Loucy (cell line): Measurements from ENCODE around the gene CCDC134.

Source experiments
- CTCF ChIP-seq: fragments of 200-600 bp; sonication (generic); conservative IDR thresholded peaks from 2 replicates; pipeline ENCODE4 v1.5.1; 2014; ENCODE audit warnings: mild to moderate bottlenecking, antibody characterized with exemption, low read length
- EZH2phosphoT487 ChIP-seq: fragments of 200-600 bp; IDR thresholded peaks from 2 replicates; pipeline ENCODE4 v1.6.1; 2018; ENCODE audit warnings: antibody characterized with exemption, mild to moderate bottlenecking, moderate library complexity, borderline replicate concordance

GRCh38 chr22:41862530-41863266 is 62.2 kb downstream of the CCDC134 start:
- TF ChIP-seq CTCF (no peak), EZH2phosphoT487 (no peak)
